Small intestine (tissue), 7 donors: ENCODE measurements around the gene SYNDIG1L. TPM values are rescaled to one million over a fixed set of nuclear protein-coding genes. Genes with fewer than 3 reads are reported as not detected.

Experiments used
- DNase-seq, 2 donors: peaks; one replicate each; pipeline versions ENCODE4 v3.0.0 to v3.0.0-alpha.2; 2013
- FAIRE-seq: peaks from 2 replicates; lab custom pipeline; 2012; peaks lifted over from hg19 to GRCh38; lab: Jason Lieb, UNC
- H3K27ac ChIP-seq, 3 donors: one replicate each; pipeline ENCODE4 v1.5.1; 2013; ENCODE audit warnings: low read length in 2 of 3, mild to moderate bottlenecking in 2 of 3, control low read depth in 1 of 3, inconsistent platforms in 1 of 3, low read depth in 1 of 3, moderate library complexity in 1 of 3
- H3K27me3 ChIP-seq, 3 donors: one replicate each; pipeline ENCODE4 v1.6.1; 2013; ENCODE audit warnings: low read length in 3 of 3, inconsistent platforms in 1 of 3; ENCODE audit not compliant: control insufficient read depth in 3 of 3, insufficient read depth in 3 of 3
- H3K36me3 ChIP-seq, 3 donors: one replicate each; pipeline ENCODE4 v1.6.1; 2013; ENCODE audit warnings: low read length in 3 of 3, inconsistent platforms in 1 of 3, low read depth in 1 of 3, mild to moderate bottlenecking in 1 of 3, moderate library complexity in 1 of 3; ENCODE audit not compliant: control insufficient read depth in 3 of 3, insufficient read depth in 2 of 3
- H3K4me1 ChIP-seq, 3 donors: one replicate each; pipeline ENCODE4 v1.6.1; 2013; ENCODE audit warnings: low read length in 2 of 3, inconsistent platforms in 1 of 3, low read depth in 1 of 3, mild to moderate bottlenecking in 1 of 3, moderate library complexity in 1 of 3; ENCODE audit not compliant: control insufficient read depth in 3 of 3, insufficient read depth in 2 of 3
- H3K4me3 ChIP-seq, 3 donors: one replicate each; pipeline ENCODE4 v1.5.1; 2013; ENCODE audit warnings: low read length in 3 of 3, control low read depth in 1 of 3, inconsistent platforms in 1 of 3, low read depth in 1 of 3, mild to moderate bottlenecking in 1 of 3, moderate library complexity in 1 of 3
- H3K9me3 ChIP-seq, 2 donors: one replicate each; pipeline ENCODE4 v1.6.1; 2013; ENCODE audit warnings: low read depth in 1 of 2, low read length in 1 of 2; ENCODE audit not compliant: control insufficient read depth in 2 of 2, insufficient read depth in 1 of 2
- WGBS, 3 donors: extraction: QIAGEN DNeasy Blood & Tissue Kit; methylation state at CpG; one replicate each; pipeline ENCODE4 v1.1.7; 2013; 5-methylcytosine and 5-hydroxymethylcytosine counted together
- polyA plus RNA-seq, 4 donors: library from polyadenylated mRNA; stranded (reverse) in 3 of 4; unstranded in 1 of 4; fragments of 200-250 nt in 3 of 4; fragments of 120-200 nt in 1 of 4; gene quantifications; one replicate each; pipeline versions ENCODE4 v1.2.1 to v1.2.3, GENCODE V29; 2013
- donor health status: healthy with polysubstance abuse.
- donor health status: control.
- donor health status: control.
- donor health status: Bipolar disorder and iron deficiency.
- donor health status: healthy.

Gene SYNDIG1L
- polyA plus RNA-seq, 4 donors = 0.06 to 3.0 TPM; not detected in 2

DNA sequence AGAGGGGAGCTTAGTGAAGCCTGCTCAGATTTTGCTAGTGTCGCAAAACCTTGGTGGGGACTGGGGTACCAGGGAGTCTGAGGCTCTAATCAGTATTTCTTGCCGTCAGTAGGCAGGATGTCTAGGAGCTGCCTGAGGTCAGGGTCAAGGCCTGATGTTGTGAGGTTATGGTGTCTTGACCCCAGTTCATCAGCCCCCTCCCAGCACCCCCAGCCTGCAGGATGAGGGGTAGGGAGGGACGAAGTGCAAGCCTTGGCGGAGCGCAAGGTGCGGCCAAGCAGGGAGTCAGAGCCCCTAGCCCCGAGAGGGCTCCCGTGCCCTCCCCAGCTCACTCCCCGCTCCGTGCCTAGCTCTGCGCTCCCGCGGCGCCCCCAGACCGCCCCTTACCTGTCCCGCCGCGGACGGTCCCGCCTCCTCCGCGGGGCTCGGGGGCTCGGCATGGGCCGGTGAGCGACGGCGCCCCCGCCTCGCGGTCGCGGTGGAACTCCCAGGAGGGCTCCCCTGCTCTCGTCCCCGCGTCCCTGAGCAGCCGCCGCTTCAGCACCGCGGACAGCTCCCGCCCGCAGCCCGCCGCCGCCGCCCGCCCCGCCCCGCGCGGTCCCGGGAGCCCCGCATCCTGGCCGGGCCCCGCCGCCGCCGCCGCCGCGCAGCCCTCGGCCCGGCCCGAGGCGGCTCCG lies 347 bp downstream of the SYNDIG1L start:
- Histone ChIP-seq H3K36me3 (no peaks in the 10 kb centered on the region), H3K27me3 (peaks cover 0 to 42% (median 16%) of the 10 kb centered on the region in 3 donors), H3K9me3 (no peaks in the 10 kb centered on the region), H3K27ac (no peak overlapping the region), H3K4me1 (no peaks in the 10 kb centered on the region), H3K4me3 (no peak overlapping the region)
- 3 to 11% (median 3%) methylated on average over 25 to 66 of the region's 66 CpGs for WGBS, 3 donors
- DNase-seq (peak in 1 of 2 donors; percentile 67), FAIRE-seq (no peak)

DNA sequence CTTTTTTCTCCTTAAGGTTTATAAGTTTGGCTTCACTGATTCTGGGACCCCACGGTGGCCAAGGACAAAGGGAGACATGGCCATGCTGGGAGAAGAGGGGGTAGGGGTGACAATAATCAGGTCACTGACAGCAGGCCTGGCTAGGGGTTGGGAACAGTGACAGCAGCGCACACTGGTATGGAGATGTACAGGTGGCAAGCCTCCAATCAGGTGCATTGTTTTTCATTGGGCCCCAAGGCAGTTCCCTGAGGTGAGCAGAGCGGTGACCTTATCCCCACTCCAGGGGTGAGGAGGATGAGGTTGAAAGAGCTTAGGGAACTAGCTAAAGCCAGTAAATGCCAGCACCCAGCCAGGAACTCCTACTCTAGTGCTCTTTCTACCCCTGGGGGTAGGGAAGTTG lies 1.4 kb downstream of the SYNDIG1L start:
- no peak for FAIRE-seq
- Histone ChIP-seq H3K4me3 (no peak overlapping the region), H3K4me1 (no peaks in the 10 kb centered on the region), H3K36me3 (no peaks in the 10 kb centered on the region), H3K9me3 (no peaks in the 10 kb centered on the region), H3K27ac (no peak overlapping the region), H3K27me3 (peaks cover 0 to 48% (median 19%) of the 10 kb centered on the region in 3 donors)
- no peak for DNase-seq
- WGBS, 3 donors = 75 to 83% (median 79%) methylated on average over 3 of the region's 3 CpGs

GRCh38 chr14:74423246-74423645 lies 2.8 kb downstream of the SYNDIG1L start:
- no peaks in the 10 kb centered on the region for H3K4me1 ChIP-seq
- no peak for DNase-seq
- H3K36me3 ChIP-seq = no peaks in the 10 kb centered on the region
- WGBS, 3 donors = 78 to 90% (median 87%) methylated on average over 7 of the region's 7 CpGs
- H3K9me3 ChIP-seq = no peaks in the 10 kb centered on the region
- no peak overlapping the region for H3K4me3 ChIP-seq
- H3K27me3 ChIP-seq = peaks cover 0 to 57% (median 23%) of the 10 kb centered on the region in 3 donors
- no peak for FAIRE-seq
- H3K27ac ChIP-seq = no peak overlapping the region

GRCh38 chr14:74421981-74422380 lies 4.0 kb downstream of the SYNDIG1L start:
- H3K4me3 ChIP-seq = no peak overlapping the region
- H3K27me3 ChIP-seq = peaks cover 2 to 63% (median 23%) of the 10 kb centered on the region in 3 donors
- WGBS, 3 donors = 63 to 69% (median 64%) methylated on average over 5 of the region's 5 CpGs
- no peaks in the 10 kb centered on the region for H3K4me1 ChIP-seq
- DNase-seq (no peak), FAIRE-seq (no peak)
- no peak overlapping the region for H3K27ac ChIP-seq
- H3K9me3 ChIP-seq = no peaks in the 10 kb centered on the region
- H3K36me3 ChIP-seq = no peaks in the 10 kb centered on the region

GRCh38 chr14:74419086-74419485 lies 6.9 kb downstream of the SYNDIG1L start:
- FAIRE-seq (no peak), DNase-seq (no peak)
- no peaks in the 10 kb centered on the region for H3K9me3 ChIP-seq
- peaks cover 3 to 53% (median 14%) of the 10 kb centered on the region in 3 donors for H3K27me3 ChIP-seq
- 22 to 46% (median 30%) methylated on average over 5 of the region's 5 CpGs for WGBS, 3 donors
- H3K27ac ChIP-seq = no peak overlapping the region
- H3K4me1 ChIP-seq = no peaks in the 10 kb centered on the region
- H3K4me3 ChIP-seq = no peak overlapping the region
- H3K36me3 ChIP-seq = no peaks in the 10 kb centered on the region

DNA sequence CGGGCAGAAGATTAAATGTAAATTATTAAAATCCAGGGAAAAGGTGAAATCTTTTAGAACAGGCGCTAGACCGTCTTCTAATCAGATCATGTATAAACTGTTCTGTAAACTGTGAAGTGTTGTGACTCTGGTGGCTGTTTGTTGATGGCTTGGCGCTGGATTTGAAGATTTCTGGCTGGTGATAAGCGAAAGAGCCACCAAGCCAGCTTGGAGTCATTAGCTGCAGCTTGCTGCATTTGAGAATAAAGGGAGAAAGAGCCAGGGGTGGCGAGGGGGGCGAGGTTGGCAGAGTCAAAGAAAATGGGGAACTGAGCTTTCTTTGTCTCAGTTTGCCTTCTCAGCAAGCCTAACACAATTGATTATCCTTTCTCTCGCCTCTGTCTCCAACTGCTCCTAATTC lies 8.0 kb downstream of the SYNDIG1L start:
- Histone ChIP-seq H3K27ac (no peak overlapping the region), H3K9me3 (no peaks in the 10 kb centered on the region), H3K4me1 (no peaks in the 10 kb centered on the region), H3K4me3 (no peak overlapping the region), H3K27me3 (peaks cover 3 to 52% (median 14%) of the 10 kb centered on the region in 3 donors), H3K36me3 (no peaks in the 10 kb centered on the region)
- 20 to 31% (median 30%) methylated on average over 8 of the region's 8 CpGs for WGBS, 3 donors
- no peak for FAIRE-seq
- no peak for DNase-seq

- FAIRE-seq (no peak), DNase-seq (no peak)
- H3K27me3 ChIP-seq = peaks cover 3 to 50% (median 14%) of the 10 kb centered on the region in 3 donors
- H3K9me3 ChIP-seq = no peaks in the 10 kb centered on the region
- H3K4me1 ChIP-seq = no peaks in the 10 kb centered on the region
- no peak overlapping the region for H3K27ac ChIP-seq
- H3K36me3 ChIP-seq = no peaks in the 10 kb centered on the region
- no peak overlapping the region for H3K4me3 ChIP-seq
- WGBS, 3 donors = 14 to 26% (median 22%) methylated on average over 3 of the region's 3 CpGs
These were observed 8.4 kb downstream of the SYNDIG1L start for GRCh38 chr14:74417611-74418010.

DNA sequence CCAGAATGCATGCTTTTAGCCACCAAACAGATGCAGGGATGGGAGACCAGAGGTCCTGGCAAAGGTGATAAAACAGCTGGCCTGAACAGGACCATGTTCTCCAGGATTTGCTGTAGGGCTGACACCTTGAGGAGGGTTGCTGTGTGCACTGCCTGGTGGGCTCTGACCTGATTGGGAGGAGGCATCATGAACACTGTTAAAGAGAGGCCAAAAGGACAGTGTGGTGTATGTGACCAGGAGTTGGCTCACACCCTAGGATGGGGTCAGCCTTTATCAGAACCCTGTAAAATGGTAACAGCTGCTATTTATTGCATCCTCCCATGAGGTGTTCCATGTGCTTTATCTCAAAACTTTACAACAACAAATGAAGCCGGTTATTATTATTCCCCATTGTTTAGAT lies 8.8 kb downstream of the SYNDIG1L start:
- Histone ChIP-seq H3K36me3 (no peaks in the 10 kb centered on the region), H3K4me3 (no peak overlapping the region), H3K27ac (no peak overlapping the region), H3K27me3 (peaks cover 3 to 51% (median 12%) of the 10 kb centered on the region in 3 donors), H3K4me1 (no peaks in the 10 kb centered on the region), H3K9me3 (no peaks in the 10 kb centered on the region)
- DNase-seq = no peak
- WGBS, 3 donors = 33 to 60% (median 45%) methylated on average over 1 of the region's 1 CpG
- FAIRE-seq = no peak

- H3K27ac ChIP-seq = no peak overlapping the region
- FAIRE-seq (no peak), DNase-seq (peak; percentile 2 to 19)
- H3K4me1 ChIP-seq = no peaks in the 10 kb centered on the region
- H3K36me3 ChIP-seq = no peaks in the 10 kb centered on the region
- no peak overlapping the region for H3K4me3 ChIP-seq
- WGBS, 3 donors = 9 to 26% (median 19%) methylated on average over 4 of the region's 4 CpGs
- no peaks in the 10 kb centered on the region for H3K9me3 ChIP-seq
- H3K27me3 ChIP-seq = peaks cover 3 to 43% (median 10%) of the 10 kb centered on the region in 3 donors
These were observed 10.9 kb downstream of the SYNDIG1L start for GRCh38 chr14:74415115-74415437.
